Measurements from ENCODE around the gene LDLRAD3.

- TF ChIP-seq CTCF (IDR thresholded peaks at IDR 0.05) (no peak), POLR2A (IDR thresholded peaks at IDR 0.05) (no peak)
These were observed 197.5 kb downstream of the LDLRAD3 start for GRCh38 chr11:36141196-36141953.
